ENCODE measurements around the gene ST7. TPM values are rescaled to one million over a fixed set of nuclear protein-coding genes. Genes with fewer than 3 reads are reported as not detected.

ST7 gene
- total and polyA plus RNA-seq, 2 experiments from 2014 or later: 9.9 to 18.3 TPM

DNA sequence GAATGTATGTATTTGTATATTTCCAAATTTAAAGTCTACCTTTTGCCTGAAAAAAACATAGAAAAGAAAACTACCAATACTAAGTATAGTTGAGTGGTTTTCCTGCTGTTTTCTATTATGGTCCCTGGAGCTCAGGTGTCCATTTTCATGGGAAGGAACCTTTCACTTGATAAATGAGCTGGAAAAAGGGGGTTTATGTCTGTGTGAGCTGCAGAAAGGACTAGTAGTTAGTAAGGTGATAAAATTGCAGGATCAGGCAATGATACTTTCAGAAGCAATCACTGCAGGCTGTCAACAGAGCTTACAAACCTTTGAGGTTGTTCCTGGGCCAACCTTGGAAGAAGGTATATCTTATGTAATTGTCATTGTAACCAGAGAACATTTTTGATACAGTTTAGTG lies 48.0 kb downstream of the ST7 start:
- Mint-ChIP-seq H3K9me3 (peaks cover 18% of the 10 kb centered on the region), H3K27me3 (ENCODE audit: insufficient read depth, low read depth, poor library complexity) (no peaks in the 10 kb centered on the region), H3K36me3 (ENCODE audit: low read depth) (peaks cover 18% of the 10 kb centered on the region), H3K4me3 (no peak overlapping the region), H3K27ac (no peak overlapping the region), H3K4me1 (peaks cover 8% of the 10 kb centered on the region)
- Histone ChIP-seq H3F3A (replicated peaks; ENCODE audit: low read depth) (no peaks in the 10 kb centered on the region), H3K79me2 (replicated peaks; ENCODE audit: insufficient read depth) (peaks cover 11% of the 10 kb centered on the region; the same call in 1 of the 2 replicates), H3K4me3 (no peak overlapping the region), H3K4me2 (no peak overlapping the region), H2AFZ (no peak overlapping the region), H3K36me3 (ENCODE audit: insufficient read depth) (no peaks in the 10 kb centered on the region), H3K27me3 (ENCODE audit: insufficient read depth) (no peaks in the 10 kb centered on the region), H3K9me2 (ENCODE audit: insufficient read depth) (0 out of 2 replicates have a peak, but pooled peaks cover 3% of the 10 kb centered on the region), H4K20me1 (replicated peaks; ENCODE audit: insufficient read depth) (no peaks in the 10 kb centered on the region), H3K27ac (ENCODE audit: low read depth) (no peak overlapping the region), H3K4me1 (ENCODE audit: insufficient read depth) (no peaks in the 10 kb centered on the region)
- TF ChIP-seq, protein P1, sequence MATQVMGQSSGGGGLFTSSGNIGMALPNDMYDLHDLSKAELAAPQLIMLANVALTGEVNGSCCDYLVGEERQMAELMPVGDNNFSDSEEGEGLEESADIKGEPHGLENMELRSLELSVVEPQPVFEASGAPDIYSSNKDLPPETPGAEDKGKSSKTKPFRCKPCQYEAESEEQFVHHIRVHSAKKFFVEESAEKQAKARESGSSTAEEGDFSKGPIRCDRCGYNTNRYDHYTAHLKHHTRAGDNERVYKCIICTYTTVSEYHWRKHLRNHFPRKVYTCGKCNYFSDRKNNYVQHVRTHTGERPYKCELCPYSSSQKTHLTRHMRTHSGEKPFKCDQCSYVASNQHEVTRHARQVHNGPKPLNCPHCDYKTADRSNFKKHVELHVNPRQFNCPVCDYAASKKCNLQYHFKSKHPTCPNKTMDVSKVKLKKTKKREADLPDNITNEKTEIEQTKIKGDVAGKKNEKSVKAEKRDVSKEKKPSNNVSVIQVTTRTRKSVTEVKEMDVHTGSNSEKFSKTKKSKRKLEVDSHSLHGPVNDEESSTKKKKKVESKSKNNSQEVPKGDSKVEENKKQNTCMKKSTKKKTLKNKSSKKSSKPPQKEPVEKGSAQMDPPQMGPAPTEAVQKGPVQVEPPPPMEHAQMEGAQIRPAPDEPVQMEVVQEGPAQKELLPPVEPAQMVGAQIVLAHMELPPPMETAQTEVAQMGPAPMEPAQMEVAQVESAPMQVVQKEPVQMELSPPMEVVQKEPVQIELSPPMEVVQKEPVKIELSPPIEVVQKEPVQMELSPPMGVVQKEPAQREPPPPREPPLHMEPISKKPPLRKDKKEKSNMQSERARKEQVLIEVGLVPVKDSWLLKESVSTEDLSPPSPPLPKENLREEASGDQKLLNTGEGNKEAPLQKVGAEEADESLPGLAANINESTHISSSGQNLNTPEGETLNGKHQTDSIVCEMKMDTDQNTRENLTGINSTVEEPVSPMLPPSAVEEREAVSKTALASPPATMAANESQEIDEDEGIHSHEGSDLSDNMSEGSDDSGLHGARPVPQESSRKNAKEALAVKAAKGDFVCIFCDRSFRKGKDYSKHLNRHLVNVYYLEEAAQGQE (IDR thresholded peaks at IDR 0.05; ENCODE audit: unreplicated experiment): no peak
- TF ChIP-seq ZNF114 (CRISPR knock-in tag; IDR thresholded peaks at IDR 0.05): no peak
- TF ChIP-seq, protein P2, sequence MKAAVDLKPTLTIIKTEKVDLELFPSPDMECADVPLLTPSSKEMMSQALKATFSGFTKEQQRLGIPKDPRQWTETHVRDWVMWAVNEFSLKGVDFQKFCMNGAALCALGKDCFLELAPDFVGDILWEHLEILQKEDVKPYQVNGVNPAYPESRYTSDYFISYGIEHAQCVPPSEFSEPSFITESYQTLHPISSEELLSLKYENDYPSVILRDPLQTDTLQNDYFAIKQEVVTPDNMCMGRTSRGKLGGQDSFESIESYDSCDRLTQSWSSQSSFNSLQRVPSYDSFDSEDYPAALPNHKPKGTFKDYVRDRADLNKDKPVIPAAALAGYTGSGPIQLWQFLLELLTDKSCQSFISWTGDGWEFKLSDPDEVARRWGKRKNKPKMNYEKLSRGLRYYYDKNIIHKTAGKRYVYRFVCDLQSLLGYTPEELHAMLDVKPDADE (IDR thresholded peaks at IDR 0.05): no peak
- no peak for TF ChIP-seq CREB1 (CRISPR knock-in tag; IDR thresholded peaks at IDR 0.05; ENCODE audit: low read depth)
- no peak for TF ChIP-seq EZH2phosphoT487 (IDR thresholded peaks at IDR 0.05; ENCODE audit: unreplicated experiment)
- no peak for TF ChIP-seq STAT1 (IDR thresholded peaks at IDR 0.05; ENCODE audit: unreplicated experiment)
- no peak for TF ChIP-seq ZNF331 (CRISPR knock-in tag; IDR thresholded peaks at IDR 0.05; ENCODE audit: low read depth)
- no peak for TF ChIP-seq NANOG (IDR thresholded peaks at IDR 0.05; ENCODE audit: borderline replicate concordance)
- TF ChIP-seq, protein P3, sequence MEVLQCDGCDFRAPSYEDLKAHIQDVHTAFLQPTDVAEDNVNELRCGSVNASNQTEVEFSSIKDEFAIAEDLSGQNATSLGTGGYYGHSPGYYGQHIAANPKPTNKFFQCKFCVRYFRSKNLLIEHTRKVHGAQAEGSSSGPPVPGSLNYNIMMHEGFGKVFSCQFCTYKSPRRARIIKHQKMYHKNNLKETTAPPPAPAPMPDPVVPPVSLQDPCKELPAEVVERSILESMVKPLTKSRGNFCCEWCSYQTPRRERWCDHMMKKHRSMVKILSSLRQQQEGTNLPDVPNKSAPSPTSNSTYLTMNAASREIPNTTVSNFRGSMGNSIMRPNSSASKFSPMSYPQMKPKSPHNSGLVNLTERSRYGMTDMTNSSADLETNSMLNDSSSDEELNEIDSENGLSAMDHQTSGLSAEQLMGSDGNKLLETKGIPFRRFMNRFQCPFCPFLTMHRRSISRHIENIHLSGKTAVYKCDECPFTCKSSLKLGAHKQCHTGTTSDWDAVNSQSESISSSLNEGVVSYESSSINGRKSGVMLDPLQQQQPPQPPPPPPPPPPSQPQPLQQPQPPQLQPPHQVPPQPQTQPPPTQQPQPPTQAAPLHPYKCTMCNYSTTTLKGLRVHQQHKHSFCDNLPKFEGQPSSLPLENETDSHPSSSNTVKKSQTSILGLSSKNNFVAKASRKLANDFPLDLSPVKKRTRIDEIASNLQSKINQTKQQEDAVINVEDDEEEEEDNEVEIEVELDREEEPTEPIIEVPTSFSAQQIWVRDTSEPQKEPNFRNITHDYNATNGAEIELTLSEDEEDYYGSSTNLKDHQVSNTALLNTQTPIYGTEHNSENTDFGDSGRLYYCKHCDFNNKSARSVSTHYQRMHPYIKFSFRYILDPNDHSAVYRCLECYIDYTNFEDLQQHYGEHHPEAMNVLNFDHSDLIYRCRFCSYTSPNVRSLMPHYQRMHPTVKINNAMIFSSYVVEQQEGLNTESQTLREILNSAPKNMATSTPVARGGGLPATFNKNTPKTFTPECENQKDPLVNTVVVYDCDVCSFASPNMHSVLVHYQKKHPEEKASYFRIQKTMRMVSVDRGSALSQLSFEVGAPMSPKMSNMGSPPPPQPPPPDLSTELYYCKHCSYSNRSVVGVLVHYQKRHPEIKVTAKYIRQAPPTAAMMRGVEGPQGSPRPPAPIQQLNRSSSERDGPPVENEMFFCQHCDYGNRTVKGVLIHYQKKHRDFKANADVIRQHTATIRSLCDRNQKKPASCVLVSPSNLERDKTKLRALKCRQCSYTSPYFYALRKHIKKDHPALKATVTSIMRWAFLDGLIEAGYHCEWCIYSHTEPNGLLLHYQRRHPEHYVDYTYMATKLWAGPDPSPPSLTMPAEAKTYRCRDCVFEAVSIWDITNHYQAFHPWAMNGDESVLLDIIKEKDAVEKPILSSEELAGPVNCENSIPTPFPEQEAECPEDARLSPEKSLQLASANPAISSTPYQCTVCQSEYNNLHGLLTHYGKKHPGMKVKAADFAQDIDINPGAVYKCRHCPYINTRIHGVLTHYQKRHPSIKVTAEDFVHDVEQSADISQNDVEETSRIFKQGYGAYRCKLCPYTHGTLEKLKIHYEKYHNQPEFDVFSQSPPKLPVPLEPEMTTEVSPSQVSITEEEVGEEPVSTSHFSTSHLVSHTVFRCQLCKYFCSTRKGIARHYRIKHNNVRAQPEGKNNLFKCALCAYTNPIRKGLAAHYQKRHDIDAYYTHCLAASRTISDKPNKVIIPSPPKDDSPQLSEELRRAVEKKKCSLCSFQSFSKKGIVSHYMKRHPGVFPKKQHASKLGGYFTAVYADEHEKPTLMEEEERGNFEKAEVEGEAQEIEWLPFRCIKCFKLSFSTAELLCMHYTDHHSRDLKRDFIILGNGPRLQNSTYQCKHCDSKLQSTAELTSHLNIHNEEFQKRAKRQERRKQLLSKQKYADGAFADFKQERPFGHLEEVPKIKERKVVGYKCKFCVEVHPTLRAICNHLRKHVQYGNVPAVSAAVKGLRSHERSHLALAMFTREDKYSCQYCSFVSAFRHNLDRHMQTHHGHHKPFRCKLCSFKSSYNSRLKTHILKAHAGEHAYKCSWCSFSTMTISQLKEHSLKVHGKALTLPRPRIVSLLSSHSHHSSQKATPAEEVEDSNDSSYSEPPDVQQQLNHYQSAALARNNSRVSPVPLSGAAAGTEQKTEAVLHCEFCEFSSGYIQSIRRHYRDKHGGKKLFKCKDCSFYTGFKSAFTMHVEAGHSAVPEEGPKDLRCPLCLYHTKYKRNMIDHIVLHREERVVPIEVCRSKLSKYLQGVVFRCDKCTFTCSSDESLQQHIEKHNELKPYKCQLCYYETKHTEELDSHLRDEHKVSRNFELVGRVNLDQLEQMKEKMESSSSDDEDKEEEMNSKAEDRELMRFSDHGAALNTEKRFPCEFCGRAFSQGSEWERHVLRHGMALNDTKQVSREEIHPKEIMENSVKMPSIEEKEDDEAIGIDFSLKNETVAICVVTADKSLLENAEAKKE (CRISPR knock-in tag; IDR thresholded peaks at IDR 0.05): no peak
- TF ChIP-seq POLR2AphosphoS5 (IDR thresholded peaks at IDR 0.05; ENCODE audit: low read depth): no peak
- TF ChIP-seq, protein P4, sequence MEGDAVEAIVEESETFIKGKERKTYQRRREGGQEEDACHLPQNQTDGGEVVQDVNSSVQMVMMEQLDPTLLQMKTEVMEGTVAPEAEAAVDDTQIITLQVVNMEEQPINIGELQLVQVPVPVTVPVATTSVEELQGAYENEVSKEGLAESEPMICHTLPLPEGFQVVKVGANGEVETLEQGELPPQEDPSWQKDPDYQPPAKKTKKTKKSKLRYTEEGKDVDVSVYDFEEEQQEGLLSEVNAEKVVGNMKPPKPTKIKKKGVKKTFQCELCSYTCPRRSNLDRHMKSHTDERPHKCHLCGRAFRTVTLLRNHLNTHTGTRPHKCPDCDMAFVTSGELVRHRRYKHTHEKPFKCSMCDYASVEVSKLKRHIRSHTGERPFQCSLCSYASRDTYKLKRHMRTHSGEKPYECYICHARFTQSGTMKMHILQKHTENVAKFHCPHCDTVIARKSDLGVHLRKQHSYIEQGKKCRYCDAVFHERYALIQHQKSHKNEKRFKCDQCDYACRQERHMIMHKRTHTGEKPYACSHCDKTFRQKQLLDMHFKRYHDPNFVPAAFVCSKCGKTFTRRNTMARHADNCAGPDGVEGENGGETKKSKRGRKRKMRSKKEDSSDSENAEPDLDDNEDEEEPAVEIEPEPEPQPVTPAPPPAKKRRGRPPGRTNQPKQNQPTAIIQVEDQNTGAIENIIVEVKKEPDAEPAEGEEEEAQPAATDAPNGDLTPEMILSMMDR (conservative IDR thresholded peaks at IDR 0.05; ENCODE audit: low read depth in 2 of 2): no peak
- no peak for TF ChIP-seq JUNB (IDR thresholded peaks at IDR 0.05; ENCODE audit: unreplicated experiment)
- no peak for DNase-seq (ENCODE audit: low spot score)
- ATAC-seq: no peak
